Esophagus squamous epithelium (tissue), 4 donors: ENCODE measurements around the gene CASP7.

Source experiments
- POLR2A ChIP-seq, 4 donors: fragments of 450-650 bp; IDR thresholded peaks; one replicate each; pipeline ENCODE4 v1.6.1; 2017; ENCODE audit warnings: antibody characterized with exemption in 4 of 4, mild to moderate bottlenecking in 4 of 4, moderate library complexity in 3 of 4
- TF ChIP-seq, protein P1 (sequence below), 6 experiments: fragments of 450-650 bp in 4 of 6; fragments of 200-600 bp in 2 of 6; sonication (generic) in 2 of 6; IDR thresholded peaks; one replicate each; pipeline ENCODE4 v1.5.1; 2016 to 2019; ENCODE audit warnings: antibody characterized with exemption in 6 of 6, mild to moderate bottlenecking in 4 of 6, moderate library complexity in 4 of 6

GRCh38 chr10:113691381-113691780 lies 11.7 kb downstream of the CASP7 start:
- TF ChIP-seq, protein P1, sequence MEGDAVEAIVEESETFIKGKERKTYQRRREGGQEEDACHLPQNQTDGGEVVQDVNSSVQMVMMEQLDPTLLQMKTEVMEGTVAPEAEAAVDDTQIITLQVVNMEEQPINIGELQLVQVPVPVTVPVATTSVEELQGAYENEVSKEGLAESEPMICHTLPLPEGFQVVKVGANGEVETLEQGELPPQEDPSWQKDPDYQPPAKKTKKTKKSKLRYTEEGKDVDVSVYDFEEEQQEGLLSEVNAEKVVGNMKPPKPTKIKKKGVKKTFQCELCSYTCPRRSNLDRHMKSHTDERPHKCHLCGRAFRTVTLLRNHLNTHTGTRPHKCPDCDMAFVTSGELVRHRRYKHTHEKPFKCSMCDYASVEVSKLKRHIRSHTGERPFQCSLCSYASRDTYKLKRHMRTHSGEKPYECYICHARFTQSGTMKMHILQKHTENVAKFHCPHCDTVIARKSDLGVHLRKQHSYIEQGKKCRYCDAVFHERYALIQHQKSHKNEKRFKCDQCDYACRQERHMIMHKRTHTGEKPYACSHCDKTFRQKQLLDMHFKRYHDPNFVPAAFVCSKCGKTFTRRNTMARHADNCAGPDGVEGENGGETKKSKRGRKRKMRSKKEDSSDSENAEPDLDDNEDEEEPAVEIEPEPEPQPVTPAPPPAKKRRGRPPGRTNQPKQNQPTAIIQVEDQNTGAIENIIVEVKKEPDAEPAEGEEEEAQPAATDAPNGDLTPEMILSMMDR (IDR thresholded peaks at IDR 0.05), result no peak
- no peak for TF ChIP-seq POLR2A (IDR thresholded peaks at IDR 0.05)
